Mononuclear cell (primary cell): ENCODE measurements around the gene IL17RC. TPM values are rescaled to one million over a fixed set of nuclear protein-coding genes. Genes with fewer than 3 reads are reported as not detected.

Source experiments
- H3K27me3 ChIP-seq: 2 replicates; pipeline ENCODE4 v1.6.0; 2011; ENCODE audit warnings: low read length, control low read depth; ENCODE audit not compliant: insufficient read depth
- H3K4me1 ChIP-seq: 2 replicates; pipeline ENCODE4 v1.5.1; 2011; ENCODE audit warnings: mild to moderate bottlenecking, low read length, control low read depth; ENCODE audit not compliant: insufficient read depth
- H3K4me3 ChIP-seq: 2 replicates; pipeline ENCODE4 v1.5.1; 2011; ENCODE audit warnings: mild to moderate bottlenecking, low read length, moderate library complexity
- H3K9me3 ChIP-seq: 2 replicates; pipeline ENCODE4 v1.5.1; 2011; ENCODE audit warnings: low read depth, mild to moderate bottlenecking, control low read depth, low read length
- total RNA-seq: library from RNA; depleted of rRNA; stranded (reverse); fragments of >200 nt; gene quantifications from one replicate; pipeline ENCODE4 v1.2.3, GENCODE V29; 2012

IL17RC gene
- total RNA-seq, 1 donor: 2.7 TPM

DNA sequence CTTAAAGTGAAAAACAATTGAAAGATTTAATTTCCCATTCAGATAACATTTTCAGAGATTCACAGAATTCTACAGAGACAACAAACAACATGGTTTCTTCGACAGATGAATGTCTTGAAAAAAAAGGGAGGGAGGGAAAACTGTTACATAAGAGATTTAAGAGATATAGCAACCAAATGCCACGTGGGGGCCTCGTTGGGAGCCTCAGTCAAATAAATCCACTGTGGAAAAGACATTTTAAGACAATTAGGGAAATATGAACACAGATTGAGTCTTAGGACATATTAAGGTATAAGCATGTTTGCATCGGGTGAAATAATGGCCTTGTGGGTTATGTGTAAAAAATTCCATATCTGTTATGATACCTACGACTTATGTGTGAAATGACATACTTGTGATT lies 40.3 kb downstream of the IL17RC start:
- H3K9me3 ChIP-seq: no peaks in the 10 kb centered on the region
- no peak overlapping the region for H3K4me3 ChIP-seq
- no peaks in the 10 kb centered on the region for H3K27me3 ChIP-seq
- peaks cover under 1% of the 10 kb centered on the region for H3K4me1 ChIP-seq

DNA sequence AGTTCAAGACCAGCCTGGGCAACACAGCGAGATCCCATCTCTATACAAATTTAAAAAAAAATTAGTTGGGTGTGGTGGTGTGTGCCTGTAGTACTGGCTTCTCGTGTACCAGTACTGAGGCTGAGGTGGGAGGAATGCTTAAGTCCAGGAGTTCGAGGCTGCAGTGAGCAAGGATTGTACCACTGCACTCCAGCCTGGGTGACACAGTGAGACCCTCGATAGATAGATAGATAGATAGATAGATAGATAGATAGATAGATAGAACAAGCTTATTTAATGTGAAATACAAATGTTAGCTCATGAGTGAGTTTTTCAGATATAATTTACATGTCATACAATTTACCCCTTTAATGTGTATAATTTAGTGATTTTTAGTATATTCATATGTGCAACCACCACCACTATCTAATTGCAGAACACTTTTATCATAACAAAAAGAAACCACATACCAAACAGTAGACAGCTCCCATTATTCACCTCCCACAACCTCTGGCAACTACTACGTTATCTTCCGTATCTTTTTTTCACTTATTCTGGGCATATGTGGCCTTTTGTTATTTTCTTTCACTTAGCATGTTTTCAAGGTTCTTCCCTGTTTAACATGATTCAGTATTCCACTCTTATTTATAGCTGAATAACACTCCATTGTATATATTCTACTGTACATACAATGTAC lies 48.4 kb downstream of the IL17RC start:
- Histone ChIP-seq H3K27me3 (no peaks in the 10 kb centered on the region), H3K9me3 (no peaks in the 10 kb centered on the region), H3K4me3 (no peak overlapping the region), H3K4me1 (no peaks in the 10 kb centered on the region)

DNA sequence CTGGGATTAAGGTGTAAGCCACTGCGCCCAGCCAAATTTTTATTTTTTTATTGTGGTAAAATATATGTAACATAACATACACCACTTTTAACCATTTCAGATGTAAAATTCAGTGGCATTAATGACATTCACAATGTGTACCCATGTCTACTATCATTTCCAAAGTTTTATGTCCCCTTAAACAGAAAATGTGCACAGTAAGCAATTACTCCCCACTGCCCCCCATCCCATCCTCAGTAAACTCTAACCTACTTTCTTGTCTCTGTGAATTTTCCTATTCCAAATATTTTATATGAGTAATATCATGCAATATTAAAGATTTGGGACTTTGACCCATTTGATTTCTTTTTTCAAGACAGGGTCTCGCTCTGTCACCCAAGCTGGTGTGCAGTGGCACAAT lies 49.9 kb downstream of the IL17RC start:
- no peaks in the 10 kb centered on the region for H3K4me1 ChIP-seq
- no peaks in the 10 kb centered on the region for H3K9me3 ChIP-seq
- no peaks in the 10 kb centered on the region for H3K27me3 ChIP-seq
- H3K4me3 ChIP-seq: no peak overlapping the region

DNA sequence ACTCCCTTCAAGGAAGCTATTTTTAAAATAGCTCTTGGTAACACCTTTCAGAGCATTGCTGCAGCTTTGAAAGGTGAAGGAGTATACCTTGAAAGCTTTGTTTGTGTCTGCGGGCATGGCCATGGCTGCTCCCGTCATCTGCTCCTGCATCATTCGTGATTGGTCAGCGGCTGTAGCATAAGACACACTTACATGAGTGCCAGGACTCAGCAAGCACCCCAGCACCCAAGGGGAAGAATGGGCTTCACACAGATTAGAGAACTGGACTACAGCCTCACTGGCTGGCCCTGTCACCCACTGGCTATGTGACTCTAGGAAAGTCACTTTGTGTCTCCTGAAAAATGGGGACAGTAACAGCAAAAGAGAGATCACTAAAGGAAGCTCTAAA lies 52.7 kb downstream of the IL17RC start:
- Histone ChIP-seq H3K4me3 (no peak overlapping the region), H3K9me3 (no peaks in the 10 kb centered on the region), H3K4me1 (no peaks in the 10 kb centered on the region), H3K27me3 (no peaks in the 10 kb centered on the region)

DNA sequence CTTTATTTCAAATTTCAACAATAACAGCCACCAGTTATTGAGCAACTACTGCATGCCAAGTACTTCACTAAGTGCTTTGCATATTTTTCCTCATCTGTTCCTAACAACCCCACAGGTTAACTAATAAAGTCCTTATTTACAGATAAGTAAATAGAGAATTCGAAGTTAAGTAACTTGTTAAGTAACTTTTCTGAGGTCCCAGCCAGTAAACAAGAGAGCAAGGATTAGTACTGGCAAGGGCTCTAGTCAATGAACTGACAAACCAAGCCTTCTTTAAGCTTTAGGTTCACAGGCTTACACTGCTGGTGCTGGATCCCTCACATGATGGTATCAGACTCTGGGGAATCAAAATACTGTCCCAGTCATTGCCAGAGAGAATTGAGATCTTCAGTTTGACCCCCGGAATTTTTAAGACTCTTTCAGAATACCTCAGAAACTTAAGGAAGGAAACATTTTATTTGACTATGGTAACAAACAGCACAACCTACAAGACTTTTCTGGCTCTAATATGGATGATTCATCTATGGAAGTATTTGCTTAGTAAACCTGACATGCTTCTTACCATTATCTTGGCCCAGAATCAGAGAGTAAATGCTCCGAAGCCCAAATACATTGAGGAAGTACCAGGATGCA lies 53.2 kb downstream of the IL17RC start:
- Histone ChIP-seq H3K9me3 (no peaks in the 10 kb centered on the region), H3K27me3 (no peaks in the 10 kb centered on the region), H3K4me1 (no peaks in the 10 kb centered on the region), H3K4me3 (no peak overlapping the region)

DNA sequence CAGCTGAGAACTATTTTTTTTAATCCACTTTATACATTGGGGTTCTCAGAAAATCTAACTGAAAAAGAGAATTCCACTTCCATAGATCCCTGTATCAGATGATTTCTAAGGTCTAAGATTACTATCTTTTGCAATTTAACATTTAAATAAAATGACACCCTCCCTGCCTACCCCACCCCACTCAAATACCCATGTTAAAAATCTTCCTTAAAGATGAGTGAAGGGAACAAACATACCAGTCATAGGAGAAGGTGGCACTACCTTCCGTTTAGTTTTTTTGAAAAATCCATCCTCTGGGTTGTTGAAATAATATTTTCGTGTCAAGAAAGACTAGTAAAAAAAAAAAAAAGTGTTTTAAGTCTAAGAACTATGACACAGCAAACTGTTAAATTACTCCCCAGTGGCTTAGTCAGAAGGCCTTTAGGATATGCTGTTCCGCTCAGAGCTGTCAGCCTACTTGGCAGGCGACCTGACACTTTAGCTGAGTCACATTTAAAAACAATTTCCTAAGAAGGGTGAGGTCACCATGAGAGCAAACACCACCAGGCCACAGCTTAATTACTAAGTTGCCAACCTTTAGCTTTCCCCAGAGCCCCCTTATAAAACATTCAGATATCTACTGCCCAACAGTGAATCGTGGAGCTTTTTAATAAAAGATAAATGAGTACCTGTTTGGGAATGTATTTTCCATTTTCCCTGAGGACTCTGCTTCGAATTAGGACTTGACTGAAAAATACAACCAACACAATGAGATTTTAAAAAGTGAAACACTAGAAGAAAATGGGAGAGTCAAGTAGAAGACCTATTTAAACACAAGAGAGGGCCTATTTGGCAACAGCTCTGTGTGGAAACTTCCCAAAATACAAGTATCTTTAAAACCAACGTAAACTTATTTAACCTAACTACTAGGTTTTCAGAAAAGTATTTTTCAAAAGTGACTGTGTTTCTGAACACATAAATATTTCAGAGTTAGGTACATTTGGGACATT lies 60.1 kb downstream of the IL17RC start:
- H3K27me3 ChIP-seq: no peaks in the 10 kb centered on the region
- H3K4me3 ChIP-seq: no peak overlapping the region
- no peaks in the 10 kb centered on the region for H3K9me3 ChIP-seq
- H3K4me1 ChIP-seq: peaks cover 37% of the 10 kb centered on the region

DNA sequence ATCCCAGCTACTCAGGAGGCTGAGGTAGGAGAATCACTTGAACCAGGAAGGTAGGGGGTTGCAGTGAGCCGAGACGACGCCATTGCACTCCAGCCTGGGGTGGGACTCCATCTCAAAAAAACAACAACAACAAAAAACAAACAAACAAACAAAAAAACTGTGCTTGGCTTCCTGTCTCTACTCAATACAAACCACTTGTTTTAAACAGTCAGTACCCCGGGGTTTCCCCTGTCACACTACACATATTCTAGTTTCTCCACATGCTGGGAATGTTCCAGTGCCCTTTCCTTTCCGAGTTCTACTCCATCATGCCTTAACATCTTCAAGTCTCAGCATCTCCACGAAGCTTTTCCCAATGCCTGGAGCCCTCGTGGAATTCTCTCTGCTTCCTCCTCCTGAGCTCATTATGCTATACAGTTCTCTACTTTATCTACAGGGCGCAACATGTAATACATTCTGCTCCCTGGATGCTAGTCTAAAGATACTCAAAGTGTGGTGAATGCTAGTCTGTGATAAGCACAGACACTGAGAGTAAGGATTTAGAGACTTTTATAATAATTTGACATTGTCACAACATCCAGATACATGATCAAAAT lies 61.9 kb downstream of the IL17RC start:
- Histone ChIP-seq H3K27me3 (no peaks in the 10 kb centered on the region), H3K4me3 (no peak overlapping the region), H3K4me1 (peaks cover 37% of the 10 kb centered on the region), H3K9me3 (no peaks in the 10 kb centered on the region)

DNA sequence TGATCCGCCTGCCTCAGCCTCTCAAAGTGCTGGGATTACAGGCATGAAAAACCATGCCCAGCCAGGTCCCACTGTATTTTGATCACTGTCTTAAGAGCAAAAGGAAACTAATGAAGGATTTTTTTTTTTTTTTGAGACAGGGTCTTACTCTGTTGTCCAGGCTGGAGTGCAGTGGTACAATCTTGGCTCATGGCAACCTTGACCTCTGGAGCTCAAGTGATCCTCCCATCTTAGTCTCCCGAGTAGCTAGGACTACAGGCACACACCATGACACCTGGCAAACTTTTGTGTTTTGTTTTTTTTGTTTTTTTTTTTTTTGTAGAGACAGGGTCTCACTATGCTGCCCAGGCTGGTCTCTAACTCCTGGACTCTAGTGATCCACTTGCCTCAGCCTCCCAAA lies 63.4 kb downstream of the IL17RC start:
- no peaks in the 10 kb centered on the region for H3K9me3 ChIP-seq
- H3K4me3 ChIP-seq: no peak overlapping the region
- H3K27me3 ChIP-seq: no peaks in the 10 kb centered on the region
- H3K4me1 ChIP-seq: peaks cover 39% of the 10 kb centered on the region

Other genes with a start within 250 kb of the IL17RC start
- gene CPNE9, start 213.3 kb upstream of the IL17RC start, total RNA-seq: not detected
- gene BRPF1, start 185.4 kb upstream of the IL17RC start, total RNA-seq: 40.9 TPM
- 7.8 TPM for gene OGG1, start 167.1 kb upstream of the IL17RC start, total RNA-seq
- 24.7 TPM for gene CAMK1, start 147.2 kb upstream of the IL17RC start, total RNA-seq
- 28.8 TPM for gene TADA3, start 124.6 kb upstream of the IL17RC start, total RNA-seq
- gene ARPC4, start 124.0 kb upstream of the IL17RC start, total RNA-seq: 284 TPM
- gene TTLL3, start 106.8 kb upstream of the IL17RC start, total RNA-seq: 44.6 TPM
- 5.7 TPM for gene RPUSD3, start 73.1 kb upstream of the IL17RC start, total RNA-seq
- not detected for gene CIDEC, start 36.8 kb upstream of the IL17RC start, total RNA-seq
- gene JAGN1, start 26.5 kb upstream of the IL17RC start, total RNA-seq: 15.0 TPM
- 0.10 TPM for gene IL17RE, start 14.2 kb upstream of the IL17RC start, total RNA-seq
- 7.2 TPM for gene CRELD1, start 16.7 kb downstream of the IL17RC start, total RNA-seq
- 3.9 TPM for gene PRRT3, start 35.3 kb downstream of the IL17RC start, total RNA-seq
- 77.1 TPM for gene EMC3, start 69.7 kb downstream of the IL17RC start, total RNA-seq
- gene FANCD2, start 109.3 kb downstream of the IL17RC start, total RNA-seq: 15.7 TPM
- not detected for gene FANCD2OS, start 191.2 kb downstream of the IL17RC start, total RNA-seq
- 73.0 TPM for gene BRK1, start 198.6 kb downstream of the IL17RC start, total RNA-seq
- gene VHL, start 224.7 kb downstream of the IL17RC start, total RNA-seq: 75.0 TPM
- gene IRAK2, start 247.8 kb downstream of the IL17RC start, total RNA-seq: 14.6 TPM